HFF-Myc (cell line): ENCODE data around the gene NLRC5.

Source experiments
- DNase-seq: peaks from one replicate; pipeline ENCODE4 v3.0.0-alpha.2; 2011; ENCODE audit warnings: low read depth; ENCODE audit errors: extremely low read depth
- H3K4me3 ChIP-seq: replicated peaks from 2 replicates; pipeline ENCODE4 v1.5.1; 2011; ENCODE audit warnings: low read depth, mild to moderate bottlenecking, control low read depth, low read length
- CTCF ChIP-seq: IDR thresholded peaks from 2 replicates; pipeline ENCODE4 v1.5.1; 2012; ENCODE audit warnings: mild to moderate bottlenecking, low read depth, low read length, control low read depth; ENCODE audit errors: missing control alignments

Gene NLRC5

GRCh38 chr16:56993204-56993603, 3.8 kb downstream of the NLRC5 start:
- no peak overlapping the region for H3K4me3 ChIP-seq
- no peak for DNase-seq
- TF ChIP-seq CTCF: no peak

DNA sequence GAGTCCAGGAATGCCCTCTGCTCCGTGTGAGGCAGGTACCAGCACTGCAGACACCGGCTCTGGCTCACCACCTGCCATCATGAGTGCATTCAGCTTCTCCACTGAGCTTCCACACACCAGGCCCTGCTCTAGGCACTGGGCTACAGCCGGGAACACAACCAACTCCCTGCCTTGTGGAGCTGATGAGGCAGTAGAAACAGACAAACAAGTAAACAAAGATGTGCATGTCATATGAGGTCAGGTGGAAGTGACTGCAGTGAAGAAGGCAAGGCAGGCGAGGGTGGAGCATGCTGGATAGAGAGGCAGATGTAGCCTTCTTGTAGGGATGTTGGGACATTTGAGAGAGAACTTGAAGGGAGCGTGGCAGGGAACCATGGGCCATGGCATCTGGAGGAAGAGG, 5.0 kb downstream of the NLRC5 start:
- no peak for DNase-seq
- TF ChIP-seq CTCF: no peak
- H3K4me3 ChIP-seq: no peak overlapping the region

DNA sequence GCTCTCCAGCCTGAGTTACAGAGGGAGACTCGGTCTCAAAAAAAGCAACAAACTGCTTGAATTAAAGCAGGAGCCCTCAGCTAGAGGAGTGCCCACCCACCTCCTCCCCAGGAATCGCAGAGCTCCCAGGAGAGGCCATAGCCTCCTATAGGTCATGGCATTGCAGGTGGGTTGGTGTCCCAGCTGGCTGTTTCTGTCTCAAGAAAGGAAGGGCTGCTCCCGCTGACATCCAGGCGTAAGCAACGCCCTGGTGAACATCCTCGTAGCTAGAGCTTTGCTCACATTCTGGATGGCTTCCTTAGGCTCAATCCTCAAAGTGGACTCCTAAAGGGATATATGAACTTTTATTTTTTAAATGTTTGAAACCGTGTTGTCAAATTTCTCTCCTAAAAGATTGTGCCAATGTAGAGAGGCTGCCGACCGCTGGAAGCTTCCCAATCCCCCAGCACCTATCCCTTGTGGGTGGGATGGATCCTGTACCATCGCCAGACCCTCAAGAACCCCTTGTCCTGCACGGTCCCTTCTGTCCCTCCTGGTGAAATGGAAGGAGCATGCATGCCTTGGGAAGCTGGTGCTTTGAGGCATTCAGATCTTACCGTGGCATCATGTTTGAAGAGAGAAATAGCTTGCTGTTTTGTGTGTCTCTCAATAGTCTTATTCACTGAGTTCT, 5.9 kb downstream of the NLRC5 start:
- no peak overlapping the region for H3K4me3 ChIP-seq
- no peak for DNase-seq
- no peak for TF ChIP-seq CTCF

- no peak overlapping the region for H3K4me3 ChIP-seq
- TF ChIP-seq CTCF: no peak
- no peak for DNase-seq
These were observed 7.9 kb downstream of the NLRC5 start for GRCh38 chr16:56997264-56997663.

DNA sequence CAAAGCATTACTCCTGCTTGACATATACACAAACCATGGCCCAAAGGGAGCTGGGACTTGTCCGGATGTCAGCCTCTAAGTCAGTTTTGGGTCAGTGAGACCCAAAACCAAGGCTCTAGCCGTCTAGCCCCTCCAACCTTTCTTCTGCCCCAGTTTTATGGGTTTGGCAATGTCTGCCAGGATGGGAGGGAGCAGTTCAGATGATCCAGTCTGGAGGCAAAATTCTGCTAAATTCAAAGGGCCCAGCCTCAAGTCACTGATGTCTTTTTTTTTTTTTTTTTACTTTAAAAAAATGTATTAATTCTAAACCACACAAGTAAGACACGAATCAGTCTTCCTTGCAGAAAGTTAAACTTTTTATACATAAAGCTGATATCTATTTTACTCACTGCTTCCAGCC, 8.6 kb downstream of the NLRC5 start:
- H3K4me3 ChIP-seq: no peak overlapping the region
- no peak for DNase-seq

DNA sequence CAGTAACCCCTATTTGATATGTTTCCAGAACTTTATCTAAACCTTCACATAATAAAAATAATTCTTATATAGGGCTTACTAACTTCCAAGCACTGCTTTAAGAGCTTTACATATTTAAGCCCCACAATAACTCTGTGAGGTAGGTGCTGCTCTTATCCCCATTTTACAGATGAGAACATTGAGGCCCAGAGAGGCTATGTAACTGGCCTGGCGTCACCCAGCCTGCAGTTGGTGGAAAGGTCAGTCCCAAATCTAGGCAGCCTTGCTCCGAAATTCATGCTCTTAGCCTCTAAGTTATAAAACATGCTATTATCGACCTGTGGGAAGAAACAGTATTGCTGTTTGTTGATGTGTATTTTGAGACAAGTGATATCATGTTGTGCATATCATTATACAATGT, 9.0 kb downstream of the NLRC5 start:
- no peak for TF ChIP-seq CTCF
- H3K4me3 ChIP-seq: no peak overlapping the region
- no peak for DNase-seq

More for the DNA sequence above, 8.6 kb downstream of the NLRC5 start:
- no peak for TF ChIP-seq CTCF

DNA sequence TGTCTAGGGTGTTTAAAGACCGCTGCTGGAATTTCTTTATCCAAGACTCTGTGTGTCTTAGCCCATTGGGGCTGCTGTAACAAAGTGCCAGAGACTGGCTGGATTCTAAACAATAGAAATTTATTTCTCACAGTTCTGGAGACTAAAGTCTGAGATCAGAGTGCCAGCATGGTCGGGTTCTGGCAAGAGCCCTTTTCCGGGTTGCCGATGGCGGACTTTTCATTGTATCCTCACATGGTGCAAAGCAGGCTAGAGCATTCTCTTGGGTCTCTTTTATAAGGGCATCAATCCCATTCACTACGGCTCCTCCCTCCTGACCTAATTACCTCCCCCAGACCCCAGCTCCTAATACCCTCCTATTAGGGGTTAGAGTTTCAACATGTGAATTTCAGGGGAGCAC, 9.5 kb downstream of the NLRC5 start:
- TF ChIP-seq CTCF: no peak
- H3K4me3 ChIP-seq: no peak overlapping the region
- DNase-seq: no peak
